A549 (cell line): ENCODE measurements around the gene IL5. TPM values are rescaled to one million over a fixed set of nuclear protein-coding genes. Genes with fewer than 3 reads are reported as not detected.

ENCODE experiments used
- ATAC-seq, 2 experiments: fragments of 200-7000 bp in 1 of 2; fragments of >200 bp in 1 of 2; cut with Nextera tagmentation in 1 of 2; cut with Tn5 transposase in 1 of 2; 3 replicates each; pipeline versions ENCODE4 v1.8.0 to v1.9.1; 2018 to 2020; ENCODE audit warnings: mild to moderate bottlenecking in 1 of 2, moderate library complexity in 1 of 2
- CTCF ChIA-PET: fragments of 300-600 bp; sonication (Branson Sonifier 250); formaldehyde crosslinking; extraction: SDS; loops from one replicate; lab custom pipeline; 2021; ENCODE audit warnings: antibody characterized with exemption, inconsistent platforms; lab: Yijun Ruan, JAX
- POLR2A ChIA-PET: fragments of 350-600 bp; formaldehyde crosslinking; extraction: SDS; loops from one replicate; lab custom pipeline; 2021; ENCODE audit warnings: antibody characterized with exemption, inconsistent platforms; lab: Yijun Ruan, JAX
- DNase-seq, 2 experiments: peaks; one replicate each; pipeline versions ENCODE4 v3.0.0 to v3.0.0-alpha.2; 2011 to 2016; ENCODE audit warnings: low read depth in 1 of 2, low spot score in 1 of 2
- FAIRE-seq: peaks from 2 replicates; lab custom pipeline; 2011; peaks lifted over from hg19 to GRCh38; lab: Jason Lieb, UNC
- H3K27ac ChIP-seq, 2 experiments: fragments of >200 bp; sonication (Bioruptor Twin); formaldehyde crosslinking; 3 replicates each; pipeline ENCODE4 v1.5.1; 2016 to 2017
- H3K4me1 ChIP-seq: fragments of >200 bp; sonication (Bioruptor Twin); formaldehyde crosslinking; 3 replicates; pipeline ENCODE4 v1.6.1; 2016
- H3K4me2 ChIP-seq: fragments of >200 bp; sonication (Bioruptor Twin); formaldehyde crosslinking; 3 replicates; pipeline ENCODE4 v1.6.1; 2016
- H3K4me3 ChIP-seq: fragments of >200 bp; sonication (Bioruptor Twin); formaldehyde crosslinking; 3 replicates; pipeline ENCODE4 v1.5.1; 2016
- H3K9me3 ChIP-seq: fragments of >200 bp; sonication (Bioruptor Twin); formaldehyde crosslinking; 3 replicates; pipeline ENCODE4 v1.6.1; 2016
- ATOH8 ChIP-seq: fragments of 250-450 bp; sonication (Bioruptor Pico); IDR thresholded peaks from 2 replicates; pipeline ENCODE4 v1.5.0; 2020; ENCODE audit warnings: low read depth, mild to moderate bottlenecking, moderate library complexity
- CBX8 ChIP-seq: fragments of 200-600 bp; sonication (generic); IDR thresholded peaks from 2 replicates; pipeline ENCODE4 v1.6.1; 2016
- CEBPB ChIP-seq, 2 experiments: fragments of >200 bp in 1 of 2; sonication (Bioruptor Twin) in 1 of 2; formaldehyde crosslinking in 1 of 2; IDR thresholded peaks; 2 replicates each; pipeline ENCODE4 v1.6.1; 2012 to 2016
- CHD2 ChIP-seq: fragments of 150-350 bp; IDR thresholded peaks from 2 replicates; pipeline ENCODE4 v1.6.1; 2014; ENCODE audit warnings: low read length; ENCODE audit not compliant: partially characterized antibody
- E2F6 ChIP-seq: IDR thresholded peaks from 2 replicates; pipeline ENCODE4 v1.6.1; 2012; ENCODE audit warnings: low read depth, borderline replicate concordance
- EHF ChIP-seq: fragments of 250-450 bp; sonication (Bioruptor Pico); IDR thresholded peaks from 2 replicates; pipeline ENCODE4 v1.5.0; 2020; ENCODE audit warnings: mild to moderate bottlenecking
- FOSB ChIP-seq: fragments of 250-450 bp; sonication (Bioruptor Pico); IDR thresholded peaks from 2 replicates; pipeline ENCODE4 v1.5.0; 2020; ENCODE audit warnings: mild to moderate bottlenecking, moderate library complexity
- HES2 ChIP-seq: fragments of >200 bp; sonication (Bioruptor Twin); formaldehyde crosslinking; IDR thresholded peaks from 2 replicates; pipeline ENCODE4 v1.6.1; 2016
- KDM5A ChIP-seq: fragments of 200-600 bp; sonication (generic); IDR thresholded peaks from 2 replicates; pipeline ENCODE4 v1.6.1; 2016; ENCODE audit warnings: antibody characterized with exemption, mild to moderate bottlenecking
- MAFK ChIP-seq: fragments of 450-650 bp; IDR thresholded peaks from 2 replicates; pipeline ENCODE4 v1.6.1; 2014; ENCODE audit not compliant: partially characterized antibody
- MAX ChIP-seq: IDR thresholded peaks from 2 replicates; pipeline ENCODE4 v1.6.1; 2012
- MAZ ChIP-seq: fragments of 150-350 bp; IDR thresholded peaks from 2 replicates; pipeline ENCODE4 v1.6.1; 2014; ENCODE audit warnings: antibody characterized with exemption, low read depth, low read length, borderline replicate concordance
- MYC ChIP-seq: IDR thresholded peaks from 2 replicates; pipeline ENCODE4 v1.6.1; 2012; ENCODE audit warnings: mild to moderate bottlenecking, inconsistent platforms, low read length, improper control_type of control experiment, borderline replicate concordance
- NFE2L2 ChIP-seq: fragments of 150-350 bp; conservative IDR thresholded peaks from 2 replicates; pipeline ENCODE4 v1.6.1; 2014; ENCODE audit warnings: low read length
- NR3C1 ChIP-seq: fragments of >200 bp; sonication (Bioruptor Twin); formaldehyde crosslinking; IDR thresholded peaks from 3 replicates; pipeline ENCODE4 v1.6.1; 2017
- POLR2A ChIP-seq: IDR thresholded peaks from 2 replicates; pipeline ENCODE4 v1.6.1; 2012; ENCODE audit warnings: mild to moderate bottlenecking, low read length
- TP53 ChIP-seq: fragments of 250-450 bp; sonication (Bioruptor Pico); IDR thresholded peaks from 2 replicates; pipeline ENCODE4 v1.5.0; 2021; ENCODE audit warnings: mild to moderate bottlenecking, moderate library complexity
- USF2 ChIP-seq: fragments of 450-650 bp; IDR thresholded peaks from 2 replicates; pipeline ENCODE4 v1.6.1; 2014; ENCODE audit warnings: antibody characterized with exemption
- WGBS: methylation state at CpG from one replicate; pipeline ENCODE4 v1.1.6; 2017; ENCODE audit errors: missing lambda C conversion rate; 5-methylcytosine and 5-hydroxymethylcytosine counted together
- polyA plus RNA-seq, 4 experiments: library from polyadenylated mRNA; depleted of rRNA in 3 of 4; stranded (reverse); fragments of >200 nt; fragmentation: RNase III in 1 of 4; extraction: RNeasy Plus Mini Kit Qiagen cat#74134 plus additional on column Dnase treatment in 1 of 4; gene quantifications; 2 replicates in 3 of 4; 3 replicates in 1 of 4; pipeline ENCODE4 v1.2.3, GENCODE V29; 2011 to 2017
- TF ChIP-seq, protein P1 (sequence below): fragments of >200 bp; sonication (Bioruptor Twin); formaldehyde crosslinking; IDR thresholded peaks from 3 replicates; pipeline ENCODE4 v1.5.1; 2016

The IL5 gene
- polyA plus RNA-seq, 2 of the 4 experiments (the other 2 are of a cell fraction): not detected

GRCh38 chr5:132528866-132529634 is 14.3 kb downstream of the IL5 start:
- no peak overlapping the region for H3K4me3 ChIP-seq
- H3K4me2 ChIP-seq: no peak overlapping the region
- H3K27ac ChIP-seq: no peak overlapping the region
- no peak for DNase-seq
- no peak for TF ChIP-seq CHD2
- TF ChIP-seq ATOH8 (CRISPR knock-in tag): no peak
- TF ChIP-seq HES2: no peak
- TF ChIP-seq KDM5A: no peak
- FAIRE-seq: no peak
- CTCF ChIA-PET: interaction anchor here (1.3 to 3.0 kb wide), 3 partner anchors 14 to 142 kb away, joined by 3 to 13 read pairs (median 4); partner anchors contain the start of gene IL5
- H3K4me1 ChIP-seq: no peaks in the 10 kb centered on the region
- ATAC-seq: no peak
- 60% methylated on average over 6 of the region's 6 CpGs for WGBS
- no peaks in the 10 kb centered on the region for H3K9me3 ChIP-seq
- POLR2A ChIA-PET: no interaction called here

- no peak for ATAC-seq
- TF ChIP-seq FOSB (CRISPR knock-in tag): no peak
- no peak for TF ChIP-seq MYC
- no peak for TF ChIP-seq CBX8
- TF ChIP-seq USF2: no peak
- no peak for TF ChIP-seq MAZ
- no peak for TF ChIP-seq MAFK
- TF ChIP-seq NFE2L2: no peak
- no peak for TF ChIP-seq POLR2A
- no peak for TF ChIP-seq NR3C1
- TF ChIP-seq KDM5A: no peak
- TF ChIP-seq, protein P1, sequence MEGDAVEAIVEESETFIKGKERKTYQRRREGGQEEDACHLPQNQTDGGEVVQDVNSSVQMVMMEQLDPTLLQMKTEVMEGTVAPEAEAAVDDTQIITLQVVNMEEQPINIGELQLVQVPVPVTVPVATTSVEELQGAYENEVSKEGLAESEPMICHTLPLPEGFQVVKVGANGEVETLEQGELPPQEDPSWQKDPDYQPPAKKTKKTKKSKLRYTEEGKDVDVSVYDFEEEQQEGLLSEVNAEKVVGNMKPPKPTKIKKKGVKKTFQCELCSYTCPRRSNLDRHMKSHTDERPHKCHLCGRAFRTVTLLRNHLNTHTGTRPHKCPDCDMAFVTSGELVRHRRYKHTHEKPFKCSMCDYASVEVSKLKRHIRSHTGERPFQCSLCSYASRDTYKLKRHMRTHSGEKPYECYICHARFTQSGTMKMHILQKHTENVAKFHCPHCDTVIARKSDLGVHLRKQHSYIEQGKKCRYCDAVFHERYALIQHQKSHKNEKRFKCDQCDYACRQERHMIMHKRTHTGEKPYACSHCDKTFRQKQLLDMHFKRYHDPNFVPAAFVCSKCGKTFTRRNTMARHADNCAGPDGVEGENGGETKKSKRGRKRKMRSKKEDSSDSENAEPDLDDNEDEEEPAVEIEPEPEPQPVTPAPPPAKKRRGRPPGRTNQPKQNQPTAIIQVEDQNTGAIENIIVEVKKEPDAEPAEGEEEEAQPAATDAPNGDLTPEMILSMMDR: no peak
- no peak for TF ChIP-seq EHF (CRISPR knock-in tag)
- TF ChIP-seq CEBPB (IDR thresholded peaks at IDR 0.05): no peak
- no peak for TF ChIP-seq TP53
- TF ChIP-seq MAX: no peak
- no peak for TF ChIP-seq E2F6
- no peak for FAIRE-seq
- ChIA-PET CTCF (interaction anchor here (1.1 to 3.5 kb wide), 23 partner anchors 10 to 338 kb away, joined by 3 to 51 read pairs (median 7); partner anchors contain the start of genes IL13, IL5 and IRF1), POLR2A (interaction anchor here (0.6 kb wide), 1 partner anchor 111 kb away, joined by 3 read pairs; no protein-coding TSS in a partner anchor)
- no peak for DNase-seq
- H3K4me3 ChIP-seq: no peak overlapping the region
- no peaks in the 10 kb centered on the region for H3K9me3 ChIP-seq
- no peak overlapping the region for H3K4me2 ChIP-seq
- no peak overlapping the region for H3K27ac ChIP-seq
- 86% methylated on average over 2 of the region's 2 CpGs for WGBS
- H3K4me1 ChIP-seq: no peaks in the 10 kb centered on the region
These were observed 15.3 kb downstream of the IL5 start for GRCh38 chr5:132528021-132528420.
